ENCODE data around the gene DAB2. TPM values are rescaled to one million over a fixed set of nuclear protein-coding genes. Genes with fewer than 3 reads are reported as not detected.
"Not testable (repeated sequence)": the region's sequence is repeated elsewhere in the genome, so short reads cannot be mapped to it uniquely, and the experiment has no call there.

Gene DAB2
- total RNA-seq, 2 experiments from 2014 or later = not detected

GRCh38 chr5:39355324-39355723, 69.5 kb downstream of the DAB2 start:
- ChIA-PET POLR2A (no interaction called here), CTCF (interaction anchor here (1.1 kb wide), 1 partner anchor 21 kb away, joined by 3 read pairs; no protein-coding TSS in a partner anchor)

GRCh38 chr5:39353717-39354399, 70.9 kb downstream of the DAB2 start:
- ChIA-PET CTCF (no interaction called here), POLR2A (no interaction called here)

DNA sequence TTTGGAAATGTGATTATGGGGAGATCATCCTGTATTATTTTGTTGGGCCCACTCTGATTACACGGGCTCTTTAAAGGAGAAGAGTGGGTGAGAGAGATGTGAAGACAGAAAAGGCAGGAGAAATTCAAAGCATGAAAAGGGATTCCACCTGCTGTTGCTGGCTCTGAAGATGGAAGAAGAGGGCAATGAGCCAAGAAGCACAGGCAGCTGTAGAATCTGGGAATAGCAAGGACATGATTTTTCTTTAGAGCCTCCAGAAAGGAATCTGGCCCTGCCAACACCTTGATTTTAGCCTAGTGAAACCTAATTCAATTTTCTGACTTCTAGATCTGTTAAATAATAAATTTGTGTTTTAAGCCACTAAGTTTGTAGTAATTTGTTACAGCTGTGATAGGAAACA, 71.8 kb downstream of the DAB2 start:
- CTCF ChIA-PET = no interaction called here
- POLR2A ChIA-PET = no interaction called here

DNA sequence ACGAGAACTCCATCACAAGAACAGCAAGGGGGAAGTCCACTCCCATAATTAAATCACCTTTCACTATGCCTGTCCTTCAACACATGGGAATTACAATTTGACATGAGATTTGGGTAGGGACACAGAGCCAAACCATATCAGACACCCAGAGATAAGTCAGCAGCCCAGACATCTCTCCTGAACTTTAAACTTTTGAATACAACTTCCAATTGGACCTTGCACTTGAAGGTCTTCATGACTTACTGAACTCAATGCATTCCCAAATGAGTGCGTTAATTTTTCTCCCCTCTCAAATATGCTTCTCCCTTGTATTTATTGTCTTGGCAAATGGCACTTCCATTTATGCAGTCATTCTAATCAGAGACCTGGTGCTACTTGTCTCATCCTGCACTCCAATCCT, 72.6 kb downstream of the DAB2 start:
- ChIA-PET POLR2A (no interaction called here), CTCF (no interaction called here)

DNA sequence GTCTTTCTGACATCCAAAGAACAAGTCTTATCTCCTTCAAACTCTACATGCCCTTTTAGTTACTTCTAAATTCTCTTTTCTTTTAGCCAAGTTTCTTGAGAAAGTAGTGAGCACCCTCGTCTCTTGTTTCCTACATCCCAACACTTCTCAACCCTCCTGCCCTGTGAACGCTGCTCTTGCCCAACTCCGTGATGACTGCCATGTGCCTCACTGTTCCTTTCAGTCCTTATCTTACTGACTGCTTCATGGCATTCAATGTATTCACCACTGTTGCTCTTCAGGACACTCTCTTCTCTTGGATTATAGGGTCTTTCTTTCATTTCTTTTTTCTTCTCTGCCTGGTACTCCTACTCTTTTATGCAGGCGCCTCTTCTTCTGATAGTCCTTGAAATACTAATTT, 75.3 kb downstream of the DAB2 start:
- ChIA-PET CTCF (no interaction called here), POLR2A (no interaction called here)

- CTCF ChIA-PET = no interaction called here
Observed at GRCh38 chr5:39342460-39342859, 82.3 kb downstream of the DAB2 start.

GRCh38 chr5:39341896-39342295, 82.9 kb downstream of the DAB2 start:
- ChIA-PET CTCF (no interaction called here), POLR2A (no interaction called here)

More at GRCh38 chr5:39342460-39342859, 82.3 kb downstream of the DAB2 start:
- POLR2A ChIA-PET = no interaction called here

GRCh38 chr5:39340506-39340905, 84.3 kb downstream of the DAB2 start:
- CTCF ChIA-PET = no interaction called here
- POLR2A ChIA-PET = no interaction called here

- CTCF ChIA-PET = no interaction called here
- POLR2A ChIA-PET = no interaction called here
Observed at GRCh38 chr5:39337252-39337915, 87.4 kb downstream of the DAB2 start.

DNA sequence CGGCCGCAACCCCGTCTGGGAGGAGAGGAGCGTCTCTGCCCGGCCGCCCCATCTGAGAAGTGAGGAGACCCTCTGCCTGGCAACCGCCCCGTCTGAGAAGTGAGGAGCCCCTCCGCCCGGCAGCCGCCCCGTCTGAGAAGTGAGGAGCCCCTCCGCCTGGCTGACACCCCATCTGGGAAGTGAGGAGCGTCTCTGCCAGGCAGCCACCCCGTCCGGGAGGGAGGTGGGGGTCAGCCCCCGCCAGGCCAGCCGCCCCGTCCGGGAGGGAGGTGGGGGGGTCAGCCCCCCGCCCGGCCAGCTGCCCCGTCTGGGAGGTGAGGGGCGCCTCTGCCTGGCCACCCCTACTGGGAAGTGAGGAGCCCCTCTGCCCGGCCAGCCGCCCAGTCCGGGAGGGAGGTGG, 90.5 kb downstream of the DAB2 start:
- POLR2A ChIA-PET, CTCF ChIA-PET: not testable (repeated sequence)

- CTCF ChIA-PET = no interaction called here
- POLR2A ChIA-PET = no interaction called here
Observed at GRCh38 chr5:39333104-39333503, 91.7 kb downstream of the DAB2 start.

GRCh38 chr5:39331861-39332381, 92.9 kb downstream of the DAB2 start:
- ChIA-PET POLR2A (no interaction called here), CTCF (no interaction called here)

DNA sequence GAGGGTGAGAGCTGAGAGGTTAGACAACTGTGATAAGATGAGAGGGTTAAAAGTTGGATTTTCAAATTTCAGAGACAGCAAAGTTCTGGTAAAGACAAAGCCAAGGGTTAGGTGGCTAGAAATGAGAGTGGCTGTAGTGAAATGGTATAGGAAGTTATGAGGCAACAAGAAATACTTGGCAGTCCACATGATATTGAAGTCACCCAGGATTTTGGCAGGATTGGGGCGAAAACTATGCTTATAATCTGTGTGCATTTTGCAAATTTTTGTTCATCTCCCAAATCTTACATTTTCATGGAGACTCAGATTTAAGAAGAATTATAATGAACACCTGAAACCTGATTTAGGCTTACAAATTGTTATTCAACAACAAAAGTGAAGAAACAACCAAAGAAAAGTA, 96.0 kb downstream of the DAB2 start:
- POLR2A ChIA-PET = no interaction called here
- CTCF ChIA-PET = no interaction called here

DNA sequence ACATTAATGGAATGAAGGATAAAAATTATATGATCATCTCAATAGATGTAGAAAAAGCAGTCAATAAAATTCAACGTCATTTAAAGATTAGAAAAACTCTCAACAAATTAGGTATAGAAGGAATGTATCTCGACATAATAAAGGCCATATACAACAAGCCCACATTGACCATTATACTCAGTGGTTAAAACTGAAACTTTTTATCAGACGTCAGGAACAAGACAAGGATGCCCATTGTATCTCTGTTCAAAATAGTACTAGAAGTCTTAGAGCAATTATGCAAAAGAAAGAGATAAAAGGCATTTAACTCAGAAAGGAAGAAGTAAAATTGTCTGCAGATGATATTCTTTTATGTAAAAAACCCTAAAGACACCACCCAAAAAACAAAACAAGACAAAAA, 101.2 kb downstream of the DAB2 start:
- ChIA-PET CTCF (no interaction called here), POLR2A (no interaction called here)

Other genes with a start within 250 kb of the DAB2 start
- 10 to 100 TPM; 45.3 to 51.9 TPM for gene FYB1, start 205.4 kb downstream of the DAB2 start, total RNA-seq
- gene C9, start 60.5 kb downstream of the DAB2 start, total RNA-seq = not detected

All from activated CD8-positive, alpha-beta memory T cell treated with anti-CD3 and anti-CD28 coated beads for 36 hours (primary cell).